Neural progenitor cell (in vitro differentiated cells): ENCODE results near the gene GSE1. TPM values are rescaled to one million over a fixed set of nuclear protein-coding genes. Genes with fewer than 3 reads are reported as not detected.
A peak's percentile ranks its signal among the peaks of the same experiment; 100 is the strongest.

Source experiments
- DNase-seq: peaks from one replicate; pipeline ENCODE4 v3.0.0-alpha.2; 2016; ENCODE audit warnings: low spot score
- H2AFZ ChIP-seq: fragments of 200-600 bp; sonication (generic); replicated peaks from 2 replicates; pipeline ENCODE4 v1.6.1; 2016; ENCODE audit warnings: antibody characterized with exemption
- H3F3A ChIP-seq: fragments of 200-600 bp; sonication (generic); 2 replicates; pipeline ENCODE4 v1.6.1; 2016; ENCODE audit warnings: antibody characterized with exemption, low read depth
- H3K27ac ChIP-seq: fragments of 200-600 bp; sonication (generic); 2 replicates; pipeline ENCODE4 v1.5.1; 2016; ENCODE audit warnings: mild to moderate bottlenecking
- H3K27me3 ChIP-seq: fragments of 200-600 bp; sonication (generic); 2 replicates; pipeline ENCODE4 v1.6.1; 2016; ENCODE audit warnings: mild to moderate bottlenecking, moderate library complexity
- H3K36me3 ChIP-seq: fragments of 200-600 bp; sonication (generic); 2 replicates; pipeline ENCODE4 v1.5.1; 2016
- H3K4me1 ChIP-seq: fragments of 200-600 bp; sonication (generic); 2 replicates; pipeline ENCODE4 v1.6.1; 2016; ENCODE audit warnings: mixed run types
- H3K4me2 ChIP-seq: fragments of 200-600 bp; sonication (generic); 2 replicates; pipeline ENCODE4 v1.6.1; 2016
- H3K4me3 ChIP-seq: fragments of 200-600 bp; sonication (generic); 2 replicates; pipeline ENCODE4 v1.5.1; 2016
- H3K79me2 ChIP-seq: fragments of 200-600 bp; sonication (generic); 2 replicates; pipeline ENCODE4 v1.6.1; 2016; ENCODE audit warnings: low read depth
- H3K9ac ChIP-seq: fragments of 200-600 bp; sonication (generic); 2 replicates; pipeline ENCODE4 v1.6.1; 2016
- H3K9me3 ChIP-seq: fragments of 200-600 bp; sonication (generic); 2 replicates; pipeline ENCODE4 v1.5.1; 2016; ENCODE audit warnings: low read depth
- H4K20me1 ChIP-seq: fragments of 200-600 bp; sonication (generic); 2 replicates; pipeline ENCODE4 v1.6.1; 2016; ENCODE audit warnings: low read depth
- H3K27ac Mint-ChIP-seq: 3 replicates; pipeline ENCODE4 v1.8.0; 2021; ENCODE audit warnings: mixed read lengths
- H3K27me3 Mint-ChIP-seq: 2 replicates; pipeline ENCODE4 v1.8.0; 2022; ENCODE audit warnings: low read depth, mild to moderate bottlenecking, inconsistent platforms, moderate library complexity, mixed read lengths; ENCODE audit not compliant: insufficient read depth
- H3K36me3 Mint-ChIP-seq: 3 replicates; pipeline ENCODE4 v1.8.0; 2021; ENCODE audit warnings: mixed read lengths
- H3K4me1 Mint-ChIP-seq: 3 replicates; pipeline ENCODE4 v1.8.0; 2021; ENCODE audit warnings: mixed read lengths
- H3K4me3 Mint-ChIP-seq: 3 replicates; pipeline ENCODE4 v1.8.0; 2021; ENCODE audit warnings: mild to moderate bottlenecking, moderate library complexity, mixed read lengths
- H3K9me3 Mint-ChIP-seq: 3 replicates; pipeline ENCODE4 v1.8.0; 2020; ENCODE audit warnings: mixed read lengths
- EZH2 ChIP-seq: fragments of 200-600 bp; sonication (generic); IDR thresholded peaks from 2 replicates; pipeline ENCODE4 v1.6.1; 2017; ENCODE audit warnings: antibody characterized with exemption, mild to moderate bottlenecking, moderate library complexity
- EZH2phosphoT487 ChIP-seq: fragments of 200-600 bp; sonication (generic); IDR thresholded peaks from 2 replicates; pipeline ENCODE4 v1.6.1; 2017; ENCODE audit warnings: antibody characterized with exemption
- total RNA-seq: library from RNA; depleted of rRNA; stranded (reverse); fragments of >200 nt; gene quantifications from 2 replicates; pipeline ENCODE4 v1.2.3, GENCODE V29; 2015; ENCODE audit warnings: low replicate concordance
- TF ChIP-seq, protein P1 (sequence below): fragments of 200-600 bp; sonication (generic); IDR thresholded peaks from 2 replicates; pipeline ENCODE4 v1.5.1; 2017; ENCODE audit warnings: antibody characterized with exemption, mild to moderate bottlenecking

GSE1 gene
- total RNA-seq, 1 donor from 2014 or later: 7.7 TPM

DNA sequence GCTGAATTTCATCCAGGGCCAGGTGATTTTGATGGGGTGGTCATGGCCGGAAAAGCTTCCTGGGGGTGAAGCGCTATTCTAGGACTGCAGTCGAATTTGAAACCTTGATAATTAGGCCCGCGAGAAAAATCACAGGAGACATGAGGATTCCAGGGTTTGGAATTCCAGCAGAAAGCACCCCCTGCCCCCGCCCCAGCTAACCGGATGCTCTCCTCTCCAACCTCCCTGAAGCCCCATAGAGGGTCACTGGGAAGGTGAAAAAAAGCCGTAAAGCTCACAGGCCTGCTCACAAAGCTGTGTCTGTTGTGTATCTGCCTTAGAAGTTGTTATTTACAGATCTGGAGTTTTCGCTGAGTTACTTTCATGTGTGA is 76.8 kb downstream of the GSE1 start:
- no peaks in the 10 kb centered on the region for H3K9me3 Mint-ChIP-seq
- H3K36me3 Mint-ChIP-seq: peaks cover 9% of the 10 kb centered on the region
- Histone ChIP-seq H4K20me1 (peaks cover 10% of the 10 kb centered on the region), H3K79me2 (peaks cover 36% of the 10 kb centered on the region), H3K9me3 (no peaks in the 10 kb centered on the region), H3K9ac (no peak overlapping the region), H3K27ac (no peak overlapping the region), H3K27me3 (peaks cover 22% of the 10 kb centered on the region), H3K36me3 (no peaks in the 10 kb centered on the region), H3K4me2 (no peak overlapping the region), H3K4me3 (no peak overlapping the region), H3K4me1 (peaks cover 13% of the 10 kb centered on the region), H3F3A (no peaks in the 10 kb centered on the region), H2AFZ (no peak overlapping the region)
- TF ChIP-seq EZH2: no peak
- TF ChIP-seq, protein P1, sequence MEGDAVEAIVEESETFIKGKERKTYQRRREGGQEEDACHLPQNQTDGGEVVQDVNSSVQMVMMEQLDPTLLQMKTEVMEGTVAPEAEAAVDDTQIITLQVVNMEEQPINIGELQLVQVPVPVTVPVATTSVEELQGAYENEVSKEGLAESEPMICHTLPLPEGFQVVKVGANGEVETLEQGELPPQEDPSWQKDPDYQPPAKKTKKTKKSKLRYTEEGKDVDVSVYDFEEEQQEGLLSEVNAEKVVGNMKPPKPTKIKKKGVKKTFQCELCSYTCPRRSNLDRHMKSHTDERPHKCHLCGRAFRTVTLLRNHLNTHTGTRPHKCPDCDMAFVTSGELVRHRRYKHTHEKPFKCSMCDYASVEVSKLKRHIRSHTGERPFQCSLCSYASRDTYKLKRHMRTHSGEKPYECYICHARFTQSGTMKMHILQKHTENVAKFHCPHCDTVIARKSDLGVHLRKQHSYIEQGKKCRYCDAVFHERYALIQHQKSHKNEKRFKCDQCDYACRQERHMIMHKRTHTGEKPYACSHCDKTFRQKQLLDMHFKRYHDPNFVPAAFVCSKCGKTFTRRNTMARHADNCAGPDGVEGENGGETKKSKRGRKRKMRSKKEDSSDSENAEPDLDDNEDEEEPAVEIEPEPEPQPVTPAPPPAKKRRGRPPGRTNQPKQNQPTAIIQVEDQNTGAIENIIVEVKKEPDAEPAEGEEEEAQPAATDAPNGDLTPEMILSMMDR: no peak
- no peak for TF ChIP-seq EZH2phosphoT487
- DNase-seq: peak; percentile 16
- peaks cover 10% of the 10 kb centered on the region for H3K27me3 Mint-ChIP-seq
- H3K4me1 Mint-ChIP-seq: peaks cover 20% of the 10 kb centered on the region
- H3K27ac Mint-ChIP-seq: no peak overlapping the region
- H3K4me3 Mint-ChIP-seq: peak overlapping the region; percentile 85

DNA sequence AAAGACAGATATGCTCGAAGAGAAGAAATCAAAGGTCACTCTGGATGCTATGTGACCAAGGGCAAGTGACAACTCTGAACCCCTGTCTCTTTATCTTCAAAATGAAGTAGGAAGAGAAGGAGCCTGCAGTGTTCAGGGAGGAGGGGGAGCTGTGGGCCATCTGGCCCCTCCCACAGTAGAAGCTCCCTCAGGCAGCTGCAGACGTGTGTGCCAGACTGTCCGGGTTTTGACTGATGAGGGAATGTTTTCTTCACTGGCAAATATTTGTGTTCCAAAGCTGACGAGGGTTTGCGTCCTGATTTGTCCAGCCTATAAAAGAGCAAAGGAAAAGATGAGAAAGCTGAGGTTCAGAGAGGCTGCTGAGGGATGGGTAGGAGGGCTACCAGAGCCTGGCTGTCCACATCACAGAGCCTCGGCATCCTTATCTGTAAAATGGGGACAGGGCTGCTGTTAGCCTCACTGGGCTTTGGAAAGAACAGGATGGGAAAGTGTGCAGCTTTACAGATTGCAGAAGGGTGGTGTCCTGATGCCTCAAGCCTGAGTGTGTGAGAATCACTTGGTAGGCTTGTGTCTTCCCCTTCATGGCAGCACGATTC is 77.4 kb downstream of the GSE1 start:
- H3K9me3 Mint-ChIP-seq: no peaks in the 10 kb centered on the region

DNA sequence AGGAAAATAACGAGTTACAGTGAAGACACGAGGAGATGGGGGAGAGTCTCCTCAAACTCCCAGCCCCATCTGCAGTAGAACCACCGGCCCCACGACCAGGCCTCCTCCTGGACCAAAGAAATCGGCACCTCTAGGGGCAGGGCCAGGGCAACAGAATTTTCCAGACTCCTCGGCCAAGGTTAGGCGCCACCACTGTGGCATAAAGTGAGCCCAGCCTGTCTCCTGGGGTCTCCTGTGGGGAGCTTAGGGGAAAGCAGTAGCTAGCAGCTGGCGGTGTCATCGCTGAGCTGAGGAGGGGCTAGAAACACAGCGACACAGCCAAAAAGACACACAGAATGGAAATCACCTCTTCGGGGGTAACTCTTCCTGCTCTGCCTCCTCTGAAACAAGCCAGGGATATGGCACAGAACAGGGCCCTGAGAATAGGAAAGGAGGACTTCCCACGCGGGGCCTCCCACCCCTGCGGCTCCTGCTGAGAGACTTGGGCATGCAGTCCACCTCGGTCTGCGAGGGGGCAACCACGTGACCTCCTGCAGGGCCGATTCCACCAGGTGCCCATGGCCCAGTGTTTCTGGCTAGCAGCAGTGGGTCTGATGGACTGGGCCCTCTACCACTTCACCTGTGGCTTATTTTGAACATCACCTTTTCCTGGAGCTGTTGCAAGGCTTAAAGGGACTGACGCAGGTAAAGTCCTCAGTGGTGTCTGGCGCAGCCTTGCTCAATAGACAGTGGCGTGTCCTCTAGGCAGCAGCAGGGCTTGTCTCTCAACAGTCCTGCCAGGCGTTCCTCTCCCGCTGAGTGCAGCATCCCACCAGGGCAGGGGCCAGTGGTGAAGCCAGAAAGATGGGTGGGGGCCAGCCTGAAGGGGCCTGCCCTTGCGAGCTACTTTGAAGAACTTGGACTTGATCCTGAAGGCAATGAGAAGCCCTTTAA is 82.3 kb downstream of the GSE1 start:
- H2AFZ ChIP-seq: no peak overlapping the region
- peaks cover 8% of the 10 kb centered on the region for H3K27me3 ChIP-seq
- DNase-seq: no peak
- Mint-ChIP-seq H3K4me3 (no peak overlapping the region), H3K27me3 (peaks cover 11% of the 10 kb centered on the region), H3K36me3 (no peaks in the 10 kb centered on the region), H3K27ac (no peak overlapping the region), H3K4me1 (peaks cover 20% of the 10 kb centered on the region), H3K9me3 (no peaks in the 10 kb centered on the region)
- H3K9me3 ChIP-seq: no peaks in the 10 kb centered on the region
- H3K36me3 ChIP-seq: no peaks in the 10 kb centered on the region
- no peaks in the 10 kb centered on the region for H3K79me2 ChIP-seq
- no peaks in the 10 kb centered on the region for H3K4me1 ChIP-seq
- peaks cover 6% of the 10 kb centered on the region for H3F3A ChIP-seq
- H4K20me1 ChIP-seq: no peaks in the 10 kb centered on the region
- no peak overlapping the region for H3K27ac ChIP-seq
- no peak overlapping the region for H3K9ac ChIP-seq
- H3K4me3 ChIP-seq: no peak overlapping the region
- H3K4me2 ChIP-seq: no peak overlapping the region
- no peak for TF ChIP-seq EZH2phosphoT487
- TF ChIP-seq, protein P1: no peak
- TF ChIP-seq EZH2: no peak

More for the DNA sequence above, 77.4 kb downstream of the GSE1 start:
- Histone ChIP-seq H3F3A (no peaks in the 10 kb centered on the region), H3K27ac (no peak overlapping the region), H3K36me3 (no peaks in the 10 kb centered on the region), H4K20me1 (peaks cover 10% of the 10 kb centered on the region), H3K4me1 (peaks cover 13% of the 10 kb centered on the region), H3K9me3 (no peaks in the 10 kb centered on the region), H2AFZ (no peak overlapping the region), H3K79me2 (peaks cover 29% of the 10 kb centered on the region), H3K4me2 (no peak overlapping the region), H3K9ac (no peak overlapping the region), H3K27me3 (peaks cover 22% of the 10 kb centered on the region), H3K4me3 (no peak overlapping the region)
- TF ChIP-seq EZH2 (no peak), EZH2phosphoT487 (no peak)
- TF ChIP-seq, protein P1: no peak
- Mint-ChIP-seq H3K27ac (no peak overlapping the region), H3K4me1 (peaks cover 20% of the 10 kb centered on the region), H3K27me3 (peaks cover 11% of the 10 kb centered on the region), H3K4me3 (peak overlapping the region; percentile 85), H3K36me3 (peaks cover 9% of the 10 kb centered on the region)
- DNase-seq: no peak
